HG02870 (cell line): Measurements from ENCODE around the gene PTPN22.

Experiments used
- ATAC-seq: cut with Tn5 transposase; IDR thresholded peaks from one replicate; pipeline ENCODE4 v1.9.1; 2021; ENCODE audit warnings: mild to moderate bottlenecking, moderate library complexity; ENCODE audit not compliant: unreplicated experiment

The PTPN22 gene

DNA sequence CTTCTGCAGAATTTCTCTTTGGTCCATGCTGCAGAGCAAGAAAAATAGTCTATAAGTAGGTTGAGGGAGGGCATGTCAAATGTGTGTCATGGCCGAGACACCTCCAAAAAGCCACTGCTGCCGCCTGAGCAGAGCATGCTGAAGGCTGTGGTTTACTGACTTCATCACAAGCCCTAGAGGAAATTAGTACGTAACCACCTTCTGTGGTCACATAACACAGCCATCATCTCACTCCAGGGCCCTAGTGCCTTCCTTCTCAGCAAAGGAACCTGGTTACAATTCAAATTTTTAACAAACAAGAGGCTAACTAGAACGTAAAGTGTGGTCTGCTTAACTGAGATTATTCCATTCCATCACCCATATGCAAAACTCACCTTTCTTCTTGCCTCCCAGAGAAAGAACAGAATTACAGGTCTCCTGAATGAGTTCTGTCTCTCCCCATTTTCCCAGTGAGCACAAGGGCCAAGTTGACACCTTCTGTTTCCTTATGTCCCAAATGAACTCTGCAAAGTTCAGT lies at the start of gene PTPN22:
Gene PTPN22 (minus strand): TSS at position 116 of the 517 bp plus-strand sequence.
- ATAC-seq = peak; percentile 95

DNA sequence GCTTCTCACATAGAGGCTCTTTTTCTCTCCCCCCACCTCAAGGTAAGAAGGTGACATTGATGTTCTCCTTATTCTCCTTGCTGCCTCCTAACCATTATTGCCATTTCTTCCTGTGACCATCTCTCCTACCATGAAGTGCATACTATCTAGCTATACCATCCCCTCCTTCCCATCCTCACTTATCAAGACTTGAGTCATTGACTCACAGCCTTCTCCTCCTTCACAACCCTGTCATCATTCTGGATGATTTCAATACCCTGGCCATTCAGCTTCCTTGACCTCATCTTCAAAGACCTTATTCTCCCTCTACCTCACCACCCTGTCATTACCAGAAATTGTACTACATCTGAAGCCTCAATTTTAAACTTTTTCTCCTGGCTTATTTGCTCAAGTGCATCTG lies 46.7 kb upstream of the PTPN22 start:
- ATAC-seq = no peak

DNA sequence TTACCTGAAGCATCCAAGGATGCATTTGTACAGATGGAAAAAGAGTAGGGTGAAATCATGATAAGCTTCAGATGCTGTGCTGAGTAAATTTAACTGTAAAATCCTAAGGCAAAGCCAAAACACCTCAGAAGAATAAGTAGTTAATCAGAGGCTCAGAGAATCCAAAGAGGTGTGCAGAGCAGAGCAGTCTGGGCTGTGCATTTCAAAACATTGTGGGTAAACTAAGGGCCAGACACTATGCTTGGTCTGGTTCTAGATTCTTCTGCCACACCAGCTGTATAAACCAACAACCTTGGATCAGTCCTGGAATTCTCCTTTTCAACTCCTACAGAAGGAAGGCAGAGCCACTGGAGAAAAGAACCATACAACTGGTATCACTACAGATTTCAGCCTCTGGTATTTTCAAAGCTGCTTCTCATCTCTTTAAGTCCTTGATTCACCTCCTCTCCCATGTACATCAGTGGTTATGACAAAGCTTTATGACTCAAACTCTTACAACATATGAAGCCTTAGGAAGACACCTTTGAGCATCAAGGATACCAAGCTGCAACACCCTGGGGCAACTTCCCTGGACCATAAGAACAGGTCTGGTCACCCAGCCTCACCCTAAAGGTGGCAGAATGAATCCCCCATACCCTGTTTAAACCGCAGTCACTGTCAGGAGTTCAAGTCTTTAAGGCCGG lies 46.0 kb upstream of the PTPN22 start:
- no peak for ATAC-seq

DNA sequence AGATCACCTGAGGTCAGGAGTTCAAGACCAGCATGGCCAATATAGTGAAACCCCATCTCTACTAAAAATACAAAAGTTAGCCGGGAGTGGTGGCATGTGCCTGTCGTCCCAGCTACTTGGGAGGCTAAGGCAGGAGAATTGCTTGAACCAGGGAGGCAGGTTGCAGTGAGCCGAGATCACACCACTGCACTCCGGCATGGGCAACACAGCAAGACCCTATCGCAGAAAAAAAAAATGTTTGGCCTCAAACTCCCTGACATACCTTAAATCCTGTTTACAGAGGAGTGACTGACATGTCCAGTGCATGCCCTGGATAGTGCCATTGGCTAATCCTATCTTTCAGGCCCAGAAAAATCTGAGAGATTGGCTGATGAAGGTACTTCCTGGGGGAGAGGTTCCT lies 45.5 kb upstream of the PTPN22 start:
- ATAC-seq = no peak

DNA sequence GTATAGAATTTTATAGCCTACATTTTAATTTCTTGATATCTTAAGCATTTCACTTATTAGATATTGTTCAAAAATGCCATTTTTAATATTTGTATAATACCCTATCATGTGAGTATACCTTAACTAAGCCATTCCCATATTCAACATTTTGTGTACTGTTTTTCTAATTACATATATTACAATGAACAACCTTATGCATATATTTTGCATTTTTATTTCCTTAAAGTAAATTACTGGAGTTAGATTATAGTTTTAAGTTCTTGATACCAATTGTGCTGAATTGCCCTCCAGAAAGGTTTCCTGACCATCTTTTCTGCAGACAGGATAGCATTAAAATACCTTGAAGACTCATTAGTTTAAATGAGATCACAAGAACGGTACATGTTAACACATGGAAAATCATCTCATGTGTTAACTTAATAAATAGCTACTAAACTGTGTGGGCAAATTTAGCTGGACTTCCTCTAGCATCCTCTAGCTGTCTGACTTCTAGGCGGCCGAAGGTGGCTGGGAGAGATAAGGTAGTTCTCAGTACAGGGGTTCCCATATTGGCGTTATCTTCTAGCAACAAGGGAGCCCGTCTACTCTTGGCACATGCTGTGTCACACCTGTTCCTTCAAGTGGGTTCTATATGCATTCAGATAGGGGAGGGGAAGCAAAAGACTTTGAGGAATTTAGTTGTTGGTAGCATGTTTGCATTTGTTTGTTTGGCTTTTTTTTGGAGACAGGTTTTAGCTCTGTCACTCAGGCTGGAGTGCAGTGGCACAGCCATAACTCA lies 42.6 kb upstream of the PTPN22 start:
- no peak for ATAC-seq

DNA sequence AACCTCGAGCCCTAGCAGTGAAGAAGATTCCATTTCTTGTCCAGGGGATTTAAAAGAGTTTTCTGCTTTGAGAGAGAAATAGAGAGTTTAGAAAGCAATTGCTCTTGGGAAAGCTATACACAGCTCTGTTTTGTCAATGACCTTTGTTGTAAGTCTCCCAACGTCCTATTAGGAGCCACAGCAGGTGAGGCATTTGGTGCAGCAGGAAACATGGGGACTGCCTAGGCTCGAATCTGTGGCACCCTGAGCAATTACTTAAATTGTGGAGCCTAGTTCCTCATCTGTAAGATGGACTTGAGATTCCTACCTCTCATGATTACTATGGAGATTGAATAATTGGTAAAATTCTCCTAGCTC lies 41.8 kb upstream of the PTPN22 start:
- ATAC-seq = no peak

DNA sequence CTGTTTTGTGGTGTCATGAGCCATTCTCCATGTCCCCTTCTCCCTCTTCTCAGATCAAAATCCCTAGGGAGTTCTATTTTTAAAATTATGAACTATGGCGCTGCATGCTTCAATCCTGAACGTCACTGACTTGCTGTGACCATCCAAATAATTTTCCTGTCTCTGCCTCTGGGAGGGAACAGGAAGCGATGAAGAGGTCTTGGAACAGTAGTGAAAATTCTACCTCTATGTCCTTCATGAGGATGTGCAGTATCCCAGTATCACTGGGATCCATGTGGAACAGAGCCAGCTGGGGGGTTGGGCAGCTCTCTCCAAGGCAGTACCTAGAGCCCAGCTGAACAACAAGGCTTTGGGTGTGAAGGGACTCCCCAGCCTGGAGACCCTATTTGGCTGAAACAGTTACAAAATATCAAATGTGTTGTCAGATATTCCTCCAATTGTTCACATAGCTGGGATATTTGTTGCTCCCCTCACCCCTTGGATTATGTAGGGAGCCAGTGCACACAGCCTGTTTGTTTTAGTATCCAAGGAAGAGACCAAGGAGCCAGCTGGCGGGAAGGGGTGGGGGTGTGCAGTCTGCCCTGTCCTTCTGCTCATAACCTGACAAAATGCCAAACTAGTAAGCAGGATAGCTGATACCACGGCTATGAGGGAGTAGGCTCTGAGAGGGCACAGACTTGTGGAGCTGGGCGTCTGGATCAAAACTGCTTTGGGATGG lies 41.2 kb upstream of the PTPN22 start:
- ATAC-seq = no peak

DNA sequence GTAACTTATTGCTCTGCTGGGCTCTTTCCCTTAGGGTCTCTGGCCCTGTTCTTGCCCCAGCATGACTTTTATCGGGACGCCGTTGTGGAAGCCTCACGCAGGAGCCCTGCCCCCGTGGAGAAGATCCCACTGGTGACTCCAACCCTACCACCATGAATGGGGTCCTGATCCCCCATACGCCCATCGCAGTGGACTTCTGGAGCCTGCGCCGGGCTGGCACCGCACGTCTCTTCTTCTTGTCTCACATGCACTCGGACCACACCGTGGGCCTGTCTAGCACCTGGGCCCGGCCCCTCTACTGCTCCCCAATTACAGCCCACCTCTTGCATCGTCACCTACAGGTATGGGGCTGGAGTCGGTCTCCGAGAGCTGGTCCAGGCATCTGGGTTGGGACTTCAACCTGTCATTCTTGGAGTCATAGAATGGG lies 33.9 kb upstream of the PTPN22 start:
- ATAC-seq = no peak

DNA sequence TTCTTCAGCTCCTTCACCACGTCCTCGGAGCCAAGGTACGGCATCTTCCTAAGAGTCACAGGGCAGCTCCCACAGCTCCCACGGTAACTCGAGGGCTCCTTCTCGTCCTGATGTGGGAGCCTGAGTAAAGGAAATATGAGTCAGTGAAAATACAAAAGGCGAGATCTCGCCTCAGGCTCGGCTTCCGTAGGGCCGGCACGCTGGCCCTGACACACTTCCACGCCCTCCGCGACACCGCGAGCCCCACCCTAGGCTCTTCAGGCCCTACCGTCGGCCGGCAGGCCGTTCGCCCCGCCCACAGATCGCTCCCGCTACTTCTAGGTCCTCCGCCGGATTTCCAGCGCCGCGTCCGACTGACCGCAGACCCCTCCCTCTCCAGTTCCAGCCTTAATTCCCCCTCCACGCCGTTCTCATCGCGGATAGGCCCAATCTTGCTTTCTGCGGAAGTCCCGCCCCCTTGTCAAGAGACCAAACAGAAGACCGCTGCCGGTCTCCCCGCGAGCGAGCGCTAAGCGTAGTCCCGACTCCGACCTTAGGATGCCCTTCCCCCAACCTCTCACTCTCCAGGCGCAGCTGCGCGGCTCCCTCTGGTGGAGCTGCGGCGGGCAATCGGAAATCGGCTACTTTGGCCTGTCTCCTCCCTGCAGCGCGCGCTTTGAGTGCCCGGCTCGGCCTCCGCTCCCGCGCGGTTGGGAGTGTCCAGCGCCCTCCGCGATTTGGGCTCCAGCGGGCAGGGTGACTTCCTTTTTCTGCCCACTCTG lies 33.3 kb upstream of the PTPN22 start, which contains the start of the genes AP4B1 and DCLRE1B:
Gene AP4B1 (minus strand): TSS at position 126 of the 761 bp plus-strand sequence. CDS start 82 bp downstream, at position 44.
Gene DCLRE1B (plus strand): TSS at position 653 of the 761 bp plus-strand sequence. CDS start 261 bp downstream, outside the sequence.
- ATAC-seq = peak; percentile 88

DNA sequence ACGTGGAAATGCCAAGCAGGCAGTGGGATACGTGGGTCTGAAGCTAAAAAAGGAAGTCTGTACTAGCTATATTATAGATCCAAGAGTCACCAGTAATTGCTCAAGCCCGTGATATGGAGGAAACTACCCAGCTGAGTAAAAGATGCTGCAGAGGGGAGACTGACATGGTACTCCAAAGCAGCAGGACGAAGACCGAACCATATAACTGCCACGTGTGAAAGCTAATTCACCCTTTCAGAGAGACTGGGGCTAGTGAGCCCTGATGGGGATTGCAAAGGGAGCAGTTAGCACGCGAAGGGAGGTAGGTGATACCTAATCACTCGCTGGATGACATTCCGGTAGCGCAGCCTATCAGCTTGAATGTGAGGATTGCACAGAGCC lies 32.8 kb upstream of the PTPN22 start:
- ATAC-seq = peak; percentile 26

DNA sequence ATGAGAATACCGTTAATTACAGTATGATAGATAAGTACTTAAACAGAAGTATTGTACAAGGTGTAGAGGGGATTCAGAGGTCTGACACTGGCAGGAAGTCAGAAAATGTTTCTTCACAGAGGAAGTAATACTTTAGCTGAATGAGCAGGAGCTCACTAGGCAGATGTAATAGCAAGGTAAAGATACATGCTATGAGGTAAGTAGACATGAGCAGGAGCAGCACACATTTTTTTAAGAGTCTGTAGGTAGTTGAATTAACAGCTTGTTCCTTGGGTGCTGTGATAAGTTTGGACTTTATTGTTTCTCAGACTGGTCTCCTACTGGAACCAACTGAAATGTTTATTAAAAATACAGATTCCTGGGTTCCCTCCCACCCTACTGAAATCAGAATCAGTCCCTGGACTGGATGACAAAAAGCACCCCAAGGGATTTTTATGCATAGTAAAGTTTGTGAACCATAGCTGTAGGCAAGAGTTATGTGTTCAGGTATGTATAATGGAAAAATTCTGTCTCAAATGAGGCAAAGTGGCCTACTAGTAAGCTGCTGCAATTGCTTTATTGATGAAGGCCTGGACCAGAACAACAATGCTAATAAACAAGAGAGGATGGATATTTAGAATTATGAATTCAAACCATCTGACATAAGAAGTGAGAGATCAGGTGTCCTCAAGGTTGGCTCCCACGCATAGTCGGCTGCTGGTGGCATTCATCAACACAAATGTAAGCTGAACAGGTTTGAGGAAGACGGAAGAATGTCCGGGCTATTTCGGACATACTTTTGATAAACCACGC lies 32.2 kb upstream of the PTPN22 start:
- ATAC-seq = no peak

DNA sequence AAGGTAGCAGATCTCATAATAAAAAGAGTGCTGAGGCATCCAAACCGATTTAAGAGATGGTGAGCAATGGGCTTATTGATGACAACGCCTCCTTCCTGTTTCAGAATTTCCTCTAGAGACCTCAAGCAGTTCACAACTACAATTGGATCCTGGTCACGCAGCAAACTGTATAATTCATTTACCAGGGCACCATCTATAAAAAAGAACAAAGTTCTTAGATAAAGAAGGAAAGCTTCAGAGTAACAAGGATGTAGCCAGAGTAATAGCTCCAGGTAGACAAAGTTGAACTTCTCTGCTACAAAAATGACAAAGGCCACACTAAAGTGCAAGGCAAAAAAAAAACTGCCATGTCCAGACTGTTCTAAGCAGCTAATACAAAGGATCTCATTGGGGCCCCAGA lies 29.7 kb upstream of the PTPN22 start:
- ATAC-seq = no peak

DNA sequence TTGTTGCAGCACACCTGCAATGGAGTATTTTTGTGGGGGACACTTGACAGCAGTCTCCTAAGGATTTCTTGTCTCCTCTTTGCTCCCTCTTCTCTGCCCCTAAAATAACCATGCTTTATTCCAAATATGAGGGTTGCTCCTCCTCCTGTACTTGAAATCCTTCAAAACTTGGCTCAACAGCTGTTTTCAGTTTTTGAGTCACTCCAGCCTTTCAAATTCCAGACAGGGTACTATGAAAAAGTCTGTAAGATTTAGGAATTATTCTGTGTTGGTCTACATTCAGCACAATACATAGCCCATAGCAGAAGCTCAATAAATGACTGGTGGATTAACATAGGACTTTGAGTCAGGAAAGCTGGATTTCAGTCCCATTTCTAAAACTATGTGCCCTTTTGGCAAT lies 27.6 kb upstream of the PTPN22 start:
- no peak for ATAC-seq

DNA sequence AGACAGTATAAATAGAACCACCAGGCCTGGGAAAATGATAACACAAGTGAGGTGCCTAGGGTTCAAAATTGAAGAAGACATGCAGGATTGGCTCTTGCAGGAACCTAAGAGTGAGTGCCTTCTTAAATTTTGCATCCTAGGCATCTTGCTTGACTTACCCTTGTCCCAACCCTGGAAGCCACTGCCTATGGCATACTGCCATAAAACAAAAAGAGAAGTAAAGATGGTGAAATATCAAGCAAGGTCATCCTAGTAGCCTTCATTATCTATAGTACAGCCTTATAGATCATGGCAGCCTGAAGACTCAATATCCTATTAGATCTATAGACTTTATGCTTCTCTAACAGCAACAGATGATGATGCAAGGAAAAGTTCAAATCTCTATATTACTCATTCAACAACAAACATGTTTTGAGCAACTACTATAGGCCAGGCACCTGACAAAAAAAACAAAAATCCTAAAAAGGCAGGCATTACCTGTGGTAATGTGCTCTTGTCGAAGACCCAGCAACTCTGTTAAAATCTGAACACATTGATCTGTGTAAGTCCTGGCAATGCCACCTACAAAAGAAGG lies 26.8 kb upstream of the PTPN22 start:
- ATAC-seq = no peak

DNA sequence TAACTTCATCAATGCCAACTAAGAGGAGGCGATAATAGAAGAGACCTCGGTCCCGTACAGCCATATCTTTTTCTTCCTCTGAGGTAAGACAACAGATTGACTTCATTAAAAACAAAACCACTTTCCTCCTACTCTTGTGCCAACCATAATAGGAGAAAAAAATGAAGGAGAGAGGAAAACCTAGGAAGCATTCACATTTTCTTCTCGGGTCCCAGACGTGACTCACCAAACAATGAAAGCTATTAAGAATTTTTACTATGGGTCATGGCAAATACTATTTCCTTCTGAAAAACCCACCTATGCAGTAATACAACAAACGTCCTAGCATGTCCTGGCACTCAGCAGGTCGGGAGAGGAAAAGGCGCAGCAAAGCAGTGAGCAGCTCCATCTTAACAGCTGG lies 24.4 kb upstream of the PTPN22 start:
- ATAC-seq = no peak

DNA sequence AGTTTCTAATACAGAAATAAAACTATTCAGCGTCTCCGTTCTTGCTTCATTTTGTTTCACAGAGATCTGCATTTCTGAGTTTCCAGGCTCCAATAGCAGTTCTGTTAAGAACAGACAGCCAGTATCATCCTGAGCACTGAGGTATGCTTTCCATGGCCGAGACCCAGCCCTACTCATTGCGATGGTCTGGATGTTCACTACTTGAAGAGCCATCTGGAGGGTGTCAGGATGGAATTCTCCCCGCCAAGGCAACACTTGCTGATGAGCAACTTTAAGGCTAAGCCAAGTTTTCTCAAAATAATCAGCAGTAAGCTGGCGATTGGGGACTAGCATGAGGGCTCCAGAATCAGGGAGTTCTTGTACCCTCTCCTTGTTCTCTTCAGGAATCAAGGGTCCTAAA lies 23.6 kb upstream of the PTPN22 start:
- ATAC-seq = no peak

DNA sequence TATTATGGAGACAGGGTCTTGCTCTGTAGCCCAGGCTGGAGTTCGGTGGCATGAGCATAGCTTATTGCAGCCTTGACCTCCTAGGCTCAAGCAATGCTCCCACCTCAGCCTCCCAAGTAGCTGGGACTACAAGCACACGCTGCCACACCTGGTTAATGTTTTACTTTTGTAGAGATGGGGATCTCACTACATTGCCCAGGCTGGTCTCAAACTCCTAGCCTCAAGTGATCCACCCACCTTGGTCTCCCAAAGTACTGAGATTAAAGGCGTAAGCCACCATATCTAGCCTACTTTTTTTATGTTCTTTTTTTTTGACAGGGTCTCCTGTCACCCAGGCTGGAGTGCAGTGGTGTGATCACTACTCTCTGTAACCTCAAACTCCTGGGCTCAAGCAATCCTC lies 21.8 kb upstream of the PTPN22 start:
- ATAC-seq = no peak

DNA sequence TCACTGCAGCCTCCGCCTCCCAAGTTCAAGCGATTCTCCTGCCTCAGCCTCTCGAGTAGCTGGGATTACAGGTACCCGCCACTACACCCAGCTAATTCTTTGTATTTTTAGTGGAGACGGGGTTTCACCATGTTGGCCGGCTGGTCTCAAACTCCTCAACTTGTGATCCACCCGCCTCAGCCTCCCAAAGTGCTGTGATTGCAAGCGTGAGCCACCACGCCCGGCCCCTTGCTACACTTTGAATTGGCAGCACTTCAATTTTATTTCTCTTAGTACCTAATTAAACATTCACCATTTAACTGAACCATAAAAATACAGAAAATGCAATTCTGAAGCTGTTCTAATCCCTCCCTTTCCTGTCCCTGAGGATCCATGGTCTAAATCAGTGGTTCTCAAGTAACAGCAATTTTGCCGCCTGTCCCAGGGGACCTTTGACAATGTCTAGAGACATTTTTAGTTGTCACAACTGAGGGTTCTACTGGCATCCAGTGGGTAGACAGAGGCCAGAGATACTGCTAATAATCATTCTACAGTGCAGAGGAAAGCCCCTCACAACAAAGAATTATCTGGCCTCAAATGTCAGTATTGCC lies 20.2 kb upstream of the PTPN22 start:
- ATAC-seq = no peak

DNA sequence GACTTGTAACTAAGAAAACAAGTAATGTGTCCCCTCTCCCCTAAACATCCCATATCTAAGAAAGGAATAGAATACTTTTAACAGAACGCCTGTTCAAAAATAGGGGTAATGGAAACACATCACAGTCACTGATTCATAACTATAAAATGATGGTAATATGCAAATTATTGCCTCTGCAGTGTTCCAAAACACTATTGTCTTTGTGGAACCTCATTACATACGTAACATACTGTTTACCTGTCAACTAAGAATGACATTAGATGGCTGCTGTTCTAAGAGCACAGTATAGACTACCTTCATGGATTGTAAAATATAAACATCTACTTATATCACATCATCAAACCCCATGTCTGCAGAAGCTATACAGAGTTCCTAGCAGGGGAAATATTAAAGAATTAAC lies 19.3 kb upstream of the PTPN22 start:
- ATAC-seq = no peak
